GM21717 (cell line): ENCODE results near the gene RHBG.
A peak's percentile ranks its signal among the peaks of the same experiment; 100 is the strongest.

Experiments
- ATAC-seq: cut with Tn5 transposase; IDR thresholded peaks from one replicate; pipeline ENCODE4 v1.9.1; 2021; ENCODE audit warnings: mild to moderate bottlenecking, moderate library complexity; ENCODE audit not compliant: unreplicated experiment

RHBG gene

GRCh38 chr1:156422602-156423091 is 53.6 kb downstream of the RHBG start:
- ATAC-seq = no peak

- no peak for ATAC-seq
These were observed 54.7 kb downstream of the RHBG start for GRCh38 chr1:156423422-156424352.

DNA sequence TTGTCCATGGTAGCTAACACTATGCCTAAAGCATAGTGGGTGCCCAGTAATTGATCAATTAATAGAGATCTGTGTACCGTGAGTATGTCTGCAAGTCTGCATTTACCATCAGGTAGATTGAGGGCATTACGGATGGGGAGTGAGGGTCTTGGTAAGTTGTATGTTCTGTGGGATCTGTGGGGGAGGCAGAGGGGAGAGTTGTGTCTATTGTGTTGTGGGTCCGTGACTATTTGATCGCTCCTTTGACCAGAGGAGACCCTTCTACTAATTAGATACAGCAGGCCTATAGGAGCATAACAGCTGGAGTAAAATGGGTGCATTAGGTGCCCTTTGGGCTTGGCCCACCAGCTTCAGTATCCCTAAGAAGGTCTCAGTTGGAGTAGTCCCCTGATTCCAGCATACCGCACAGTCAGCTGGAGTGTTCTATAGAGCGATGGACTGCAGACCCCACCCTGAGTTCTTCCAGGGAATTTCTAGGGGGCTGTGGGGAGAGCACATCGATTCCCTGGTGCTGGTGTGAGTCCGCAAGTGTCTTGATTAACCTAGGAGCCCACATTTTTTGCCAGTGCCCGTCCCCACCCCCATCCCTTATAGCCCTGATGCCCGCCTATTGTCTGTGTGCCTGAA is 55.9 kb downstream of the RHBG start:
- ATAC-seq = no peak

DNA sequence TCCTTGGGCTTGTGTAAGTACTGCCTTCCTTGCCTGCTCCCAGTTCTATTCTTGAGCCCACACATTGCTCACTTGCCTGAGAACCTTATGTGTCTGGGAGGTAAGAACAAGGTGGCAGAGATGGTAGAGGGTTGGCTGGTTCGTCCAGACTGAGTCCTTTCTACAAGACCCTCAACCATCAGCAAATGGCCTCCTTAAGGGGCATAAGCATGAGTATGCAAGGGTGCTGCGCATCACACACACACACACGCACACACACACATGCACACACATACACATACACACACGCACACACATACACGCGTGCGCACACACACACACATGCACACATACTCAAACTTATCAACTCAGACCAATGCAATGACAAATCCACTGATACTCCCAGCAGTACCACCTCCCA is 56.9 kb downstream of the RHBG start:
- no peak for ATAC-seq

DNA sequence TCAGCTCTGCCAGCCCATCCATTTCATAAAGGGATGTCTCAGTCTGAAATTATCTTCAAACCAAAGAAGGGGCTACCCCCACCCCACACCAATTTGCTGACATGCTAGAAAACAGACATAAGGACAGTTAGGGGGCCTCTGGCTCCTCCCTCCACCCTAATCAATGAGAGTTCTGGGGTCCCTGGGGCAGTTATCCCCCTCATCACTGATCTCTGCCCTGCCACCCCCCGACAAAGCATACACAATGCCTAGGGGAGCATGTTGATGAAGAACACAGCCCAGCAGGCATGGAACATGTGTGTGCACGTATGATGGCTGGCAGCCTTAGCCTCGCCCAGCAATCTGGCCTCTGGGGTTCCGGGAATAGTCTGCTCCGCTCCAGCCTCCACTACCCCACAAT is 58.9 kb downstream of the RHBG start:
- no peak for ATAC-seq

DNA sequence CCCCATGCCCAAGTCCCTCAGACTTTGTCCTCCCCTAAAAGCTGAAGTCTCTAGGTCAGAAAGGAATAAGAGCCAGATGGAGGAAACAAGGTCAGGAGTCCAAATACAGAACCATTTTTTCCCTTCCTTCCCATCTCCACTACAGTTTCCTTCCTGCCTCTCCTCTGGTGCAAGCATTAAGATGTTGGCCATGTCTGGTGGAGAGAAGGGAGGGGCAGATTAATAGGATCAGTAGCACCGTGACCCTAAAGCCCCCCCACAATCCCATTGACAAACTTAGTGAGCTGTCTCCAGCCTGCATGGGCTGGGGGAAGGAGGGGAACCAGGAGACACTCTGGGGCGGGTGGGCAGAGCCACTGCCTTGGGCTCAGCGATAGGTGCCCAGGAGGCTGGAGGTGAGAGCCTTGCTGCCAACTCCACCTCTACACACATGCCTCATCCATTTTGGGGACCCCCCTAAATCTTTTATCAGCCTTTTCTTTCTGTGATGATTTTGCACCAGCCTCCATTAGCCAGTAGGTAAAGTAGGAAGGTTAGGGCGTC is 59.8 kb downstream of the RHBG start:
- ATAC-seq = no peak

DNA sequence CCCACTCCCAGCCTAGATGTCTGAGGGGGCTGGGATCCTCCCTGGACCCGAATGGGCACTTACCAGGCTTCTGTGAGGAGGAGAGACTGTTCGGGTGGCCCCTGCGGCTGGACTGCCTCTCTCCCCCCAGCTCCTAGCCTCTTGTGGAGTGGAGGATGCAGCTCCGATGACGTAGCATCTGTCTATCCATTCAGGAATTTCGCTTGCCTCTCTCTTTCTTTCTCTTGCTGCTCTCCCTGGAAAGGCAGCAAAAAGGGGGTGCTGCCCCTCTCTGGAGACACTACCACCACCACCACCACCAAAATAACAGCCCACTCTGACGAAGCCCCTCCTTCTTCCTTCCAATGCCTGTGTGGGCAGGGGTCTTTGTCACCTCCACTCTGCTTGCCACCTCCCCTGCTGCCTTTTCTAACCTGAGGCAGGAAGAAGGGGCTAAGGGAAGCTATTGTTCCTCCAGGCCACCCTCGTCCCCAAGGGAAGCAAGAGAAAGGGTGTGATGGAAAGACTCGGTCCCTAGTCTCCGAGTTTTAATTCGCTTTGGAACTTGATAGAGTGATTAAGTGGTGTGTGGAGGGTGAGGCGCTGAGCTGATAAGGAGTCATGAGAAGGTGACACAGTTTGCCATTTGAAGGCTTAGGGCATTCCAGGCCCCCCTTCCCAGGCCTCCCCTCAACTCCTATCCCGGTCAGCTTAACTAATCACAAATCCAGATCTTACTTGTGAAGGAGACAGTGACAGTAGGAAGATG is 60.5 kb downstream of the RHBG start:
- no peak for ATAC-seq

DNA sequence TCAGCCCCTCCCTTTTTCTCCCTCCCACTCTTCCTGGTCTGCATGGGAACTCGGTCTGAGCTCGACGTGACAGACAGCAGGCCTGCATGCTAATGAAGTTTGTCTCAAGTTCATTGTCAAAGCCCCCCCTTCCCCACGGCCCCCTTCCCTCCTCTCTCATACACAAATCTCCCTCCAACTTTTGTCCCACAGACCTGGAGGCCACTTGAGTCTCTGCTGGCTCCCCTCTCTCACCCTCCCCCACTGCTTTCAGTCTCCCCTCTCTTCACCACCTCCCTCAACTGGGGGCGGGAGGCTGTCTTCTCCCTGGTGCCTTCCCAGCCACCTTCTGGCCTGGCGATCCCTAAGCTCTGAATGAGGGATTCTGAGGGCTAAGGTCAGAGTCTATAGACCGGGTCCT is 61.3 kb downstream of the RHBG start:
- no peak for ATAC-seq

GRCh38 chr1:156430866-156431265 is 61.9 kb downstream of the RHBG start:
- ATAC-seq = no peak

DNA sequence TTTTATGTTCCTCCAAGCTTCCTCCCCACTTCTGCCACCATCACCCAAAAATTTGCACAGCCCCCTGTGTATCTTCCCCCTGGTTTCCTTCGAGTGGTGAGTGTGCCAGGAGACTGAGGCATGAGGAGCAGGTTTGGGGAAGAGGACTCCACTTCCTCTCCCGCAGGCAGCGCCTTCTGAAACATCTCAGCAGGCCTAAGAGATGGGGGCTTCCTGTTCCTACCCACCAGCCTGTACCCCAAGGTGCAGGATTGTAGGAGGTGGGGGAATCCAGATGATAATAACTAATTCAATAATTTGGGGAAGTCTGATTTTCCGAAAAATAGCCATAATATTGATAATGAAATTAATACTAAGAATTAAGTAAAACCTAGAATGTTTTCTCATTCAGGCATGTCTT is 62.4 kb downstream of the RHBG start:
- no peak for ATAC-seq

DNA sequence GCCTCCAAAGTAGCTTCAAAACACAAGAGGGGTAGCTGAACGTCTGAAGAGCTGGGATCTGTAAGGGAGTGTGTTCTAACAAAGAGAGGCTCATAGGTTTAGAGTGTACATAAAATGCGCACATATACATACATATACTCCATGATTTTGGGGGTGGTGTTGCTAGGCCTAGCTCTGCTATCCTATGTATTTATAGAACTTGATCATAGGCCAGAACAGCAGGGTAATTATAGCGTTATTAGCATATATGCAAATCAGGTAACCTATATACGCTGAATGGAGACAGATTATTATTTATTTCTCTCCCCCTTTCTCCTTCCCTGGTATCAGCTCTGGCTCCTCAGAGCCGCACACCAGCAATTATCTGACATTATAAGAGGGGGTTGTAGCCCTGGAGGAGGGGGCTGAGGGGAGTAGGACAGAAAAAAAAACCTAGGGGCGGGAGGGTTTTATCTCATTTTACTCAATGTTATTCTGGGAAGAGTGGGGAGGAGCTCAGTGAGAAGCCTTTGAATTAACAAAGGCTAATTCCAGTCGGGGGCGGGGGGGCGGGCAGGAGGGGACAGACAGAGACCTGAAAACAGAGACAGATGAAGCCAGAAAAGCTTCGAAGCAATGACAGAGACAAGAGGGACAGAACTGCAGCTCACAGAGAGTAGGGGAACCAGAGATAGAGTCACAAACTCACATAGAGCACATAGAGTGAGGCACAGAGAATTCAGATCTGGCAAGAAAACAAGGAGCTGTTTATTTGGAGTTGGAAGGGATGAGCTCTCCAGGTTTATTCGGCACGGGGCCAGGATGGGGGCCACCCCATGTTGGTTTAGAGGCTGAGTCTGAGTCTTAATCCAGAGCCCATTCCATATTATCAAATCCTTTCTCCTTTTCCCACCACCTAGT is 63.0 kb downstream of the RHBG start:
- ATAC-seq = no peak

DNA sequence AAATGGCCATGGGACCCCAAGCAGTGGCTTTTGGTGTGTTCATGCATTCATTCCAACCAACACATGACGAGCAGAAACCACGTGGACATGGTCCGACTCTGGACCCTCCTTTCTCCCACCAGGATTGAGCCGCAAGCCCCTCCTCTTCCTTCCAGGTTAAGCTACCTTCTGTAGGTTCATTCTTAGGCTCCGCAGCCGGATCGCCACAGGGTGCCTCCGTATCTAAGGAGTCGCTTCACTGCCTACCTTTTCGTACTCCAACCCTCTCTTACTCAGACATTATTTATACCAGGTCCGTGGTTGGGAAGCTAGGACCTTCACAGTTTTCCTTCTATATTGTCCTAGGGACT is 63.6 kb downstream of the RHBG start:
- ATAC-seq = no peak

- ATAC-seq = no peak
These were observed 64.0 kb downstream of the RHBG start for GRCh38 chr1:156433032-156433431.

GRCh38 chr1:156433602-156434001 is 64.6 kb downstream of the RHBG start:
- peak; percentile 58 for ATAC-seq
